HepG2 (cell line): ENCODE measurements around the gene NYNRIN. TPM values are rescaled to one million over a fixed set of nuclear protein-coding genes. Genes with fewer than 3 reads are reported as not detected.
A peak's percentile ranks its signal among the peaks of the same experiment; 100 is the strongest.

ENCODE experiments used
- ATAC-seq: fragments of 200-7000 bp; cut with Tn5 transposase; 3 replicates; pipeline ENCODE4 v1.9.1; 2020; ENCODE audit warnings: mild to moderate bottlenecking, moderate library complexity
- BruUV-seq: library from RNA; stranded (reverse); fragments of 400-500 nt; replicated peaks from 2 replicates; lab custom pipeline; 2021; lab: Mats Ljungman, UMichigan
- CTCF ChIA-PET: fragments of 300-600 bp; formaldehyde crosslinking; extraction: SDS; loops from one replicate; lab custom pipeline; 2021; ENCODE audit warnings: low total read pairs, inconsistent platforms, low intra/inter-chr PET ratio; lab: Yijun Ruan, JAX
- POLR2A ChIA-PET: fragments of 350-600 bp; sonication (Branson Sonifier 250); formaldehyde crosslinking; loops from one replicate; lab custom pipeline; 2020; ENCODE audit warnings: antibody characterized with exemption, inconsistent platforms; lab: Yijun Ruan, JAX
- DNase-seq: peaks from one replicate; pipeline ENCODE4 v3.0.0-alpha.2; 2015; ENCODE audit warnings: low spot score
- FAIRE-seq: peaks from 3 replicates; lab custom pipeline; 2011; peaks lifted over from hg19 to GRCh38; lab: Jason Lieb, UNC
- H2AFZ ChIP-seq: one replicate; pipeline ENCODE4 v1.6.1; 2011; ENCODE audit warnings: low read length, inconsistent platforms
- H3K27ac ChIP-seq: fragments of 300-600 bp; 3 replicates; pipeline ENCODE4 v1.8.0; 2011; ENCODE audit warnings: mixed run types, mild to moderate bottlenecking, mixed read lengths, low read length, inconsistent platforms; ENCODE audit not compliant: insufficient read depth; ENCODE audit errors: extremely low read length
- H3K27me3 ChIP-seq, 2 experiments: fragments of 200-600 bp in 1 of 2; 2 replicates in 1 of 2; 3 replicates in 1 of 2; pipeline versions ENCODE4 v1.6.0 to v1.8.0; 2011; ENCODE audit warnings: low read length in 2 of 2, mild to moderate bottlenecking in 2 of 2, moderate library complexity in 2 of 2, inconsistent platforms in 1 of 2; ENCODE audit not compliant: insufficient read depth in 2 of 2, control insufficient read depth in 1 of 2
- H3K36me3 ChIP-seq, 2 experiments: fragments of 200-600 bp in 1 of 2; replicated peaks in 1 of 2; 2 replicates in 1 of 2; 3 replicates in 1 of 2; pipeline versions ENCODE4 v1.5.1 to v1.8.0; 2011; ENCODE audit warnings: low read length in 2 of 2, inconsistent platforms in 1 of 2; ENCODE audit not compliant: insufficient read depth in 2 of 2, control insufficient read depth in 1 of 2
- H3K4me1 ChIP-seq: 2 replicates; pipeline ENCODE4 v1.5.1; 2012; ENCODE audit warnings: low read length, inconsistent platforms; ENCODE audit not compliant: insufficient read depth
- H3K4me2 ChIP-seq: 2 replicates; pipeline ENCODE4 v1.6.0; 2011; ENCODE audit warnings: low read depth, low read length, inconsistent platforms
- H3K4me3 ChIP-seq, 3 experiments: fragments of 200-600 bp in 1 of 3; sonication (generic), shearing (Covaris generic) in 1 of 3; replicated peaks in 1 of 3; 2 replicates each; pipeline ENCODE4 v1.5.1; 2011 to 2016; ENCODE audit warnings: low read length in 3 of 3, inconsistent platforms in 2 of 3, low read depth in 2 of 3, mild to moderate bottlenecking in 2 of 3, control low read depth in 1 of 3, mixed read lengths in 1 of 3; ENCODE audit not compliant: insufficient read depth in 1 of 3
- H3K79me2 ChIP-seq: one replicate; pipeline ENCODE4 v1.6.1; 2011; ENCODE audit warnings: low read length, inconsistent platforms; ENCODE audit not compliant: insufficient read depth
- H3K9ac ChIP-seq: 2 replicates; pipeline ENCODE4 v1.6.0; 2011; ENCODE audit warnings: mild to moderate bottlenecking, low read depth, low read length, inconsistent platforms; ENCODE audit not compliant: insufficient read depth
- H3K9me3 ChIP-seq: 2 replicates; pipeline ENCODE4 v1.5.1; 2012; ENCODE audit warnings: mild to moderate bottlenecking, low read length
- H4K20me1 ChIP-seq: 2 replicates; pipeline ENCODE4 v1.6.0; 2011; ENCODE audit warnings: inconsistent platforms, mild to moderate bottlenecking, low read length, moderate library complexity; ENCODE audit not compliant: insufficient read depth
- AGO2 ChIP-seq: fragments of 200-400 bp; formaldehyde crosslinking; optimal IDR thresholded peaks from 2 replicates; pipeline ENCODE3; 2017; ENCODE audit warnings: mild to moderate bottlenecking, low read depth, low read length, moderate library complexity
- GATA4 ChIP-seq: sonication (generic); IDR thresholded peaks from 2 replicates; pipeline ENCODE4 v1.6.1; 2016; ENCODE audit warnings: antibody characterized with exemption, low read depth, borderline replicate concordance
- GATAD1 ChIP-seq: IDR thresholded peaks from 2 replicates; pipeline ENCODE4 v1.6.1; 2016; ENCODE audit warnings: missing genetic modification reagents, missing compliant biosample characterization
- HDAC1 ChIP-seq: sonication (generic); formaldehyde crosslinking; IDR thresholded peaks from 2 replicates; pipeline ENCODE4 v1.5.1; 2020; ENCODE audit warnings: mild to moderate bottlenecking, missing genetic modification reagents
- MTF1 ChIP-seq: sonication (generic); formaldehyde crosslinking; IDR thresholded peaks from 2 replicates; pipeline ENCODE4 v1.5.0; 2020; ENCODE audit warnings: missing genetic modification reagents
- NBN ChIP-seq: fragments of 450-650 bp; conservative IDR thresholded peaks from 2 replicates; pipeline ENCODE4 v1.6.1; 2017
- RFX5 ChIP-seq: IDR thresholded peaks from 2 replicates; pipeline ENCODE4 v1.6.1; 2011; ENCODE audit warnings: low read depth, low read length, improper control_type of control experiment
- SAFB2 ChIP-seq: sonication (generic); formaldehyde crosslinking; IDR thresholded peaks from 2 replicates; pipeline ENCODE4 v1.5.1; 2020; ENCODE audit warnings: missing genetic modification reagents, low read depth, mild to moderate bottlenecking, borderline replicate concordance
- ZBTB21 ChIP-seq: sonication (generic); formaldehyde crosslinking; IDR thresholded peaks from 2 replicates; pipeline ENCODE4 v1.4.0; 2020; ENCODE audit warnings: missing genetic modification reagents
- ZNF296 ChIP-seq: sonication (generic); formaldehyde crosslinking; conservative IDR thresholded peaks from 2 replicates; pipeline ENCODE4 v1.5.0; 2020; ENCODE audit warnings: mild to moderate bottlenecking, missing genetic modification reagents
- WGBS: methylation state at CpG from one replicate; pipeline ENCODE4 v1.1.6; 2017; ENCODE audit warnings: low lambda C conversion rate; 5-methylcytosine and 5-hydroxymethylcytosine counted together
- in situ Hi-C: cut with HindIII; loops from 2 replicates; pipeline ENCODE4 v1.10.0; 2017; ENCODE audit warnings: low pct_unique_long_range_greater_than_20kb; ENCODE audit not compliant: extremely low pct_ligation_motif_present
- intact Hi-C: fragments of 100-400 bp; cut with micrococcal nuclease; formaldehyde crosslinking; loops from one replicate; pipeline ENCODE4 v1.10.0; 2022; ENCODE audit not compliant: unreplicated experiment
- polyA plus RNA-seq, 8 experiments: library from polyadenylated mRNA; depleted of rRNA in 3 of 8; stranded (reverse) in 7 of 8; unstranded in 1 of 8; fragments of >200 nt; fragmentation: Illumina TruSeq in 4 of 8; extraction: Trizol in 4 of 8; gene quantifications; 2 replicates each; pipeline versions ENCODE4 v1.2.1 to v1.2.3, GENCODE V29; 2011 to 2016; ENCODE audit warnings: low read depth in 4 of 8, missing spikeins in 1 of 8, mixed read lengths in 1 of 8; ENCODE audit not compliant: insufficient read depth in 1 of 8
- total RNA-seq, 5 experiments: library from RNA; depleted of rRNA; stranded (reverse); fragments of >200 nt; fragmentation: Illumina TruSeq; extraction: Trizol; gene quantifications; 2 replicates each; pipeline ENCODE4 v1.2.3, GENCODE V29; 2016; ENCODE audit warnings: low read depth in 1 of 5
- TF ChIP-seq, protein P1 (sequence below): sonication (generic); formaldehyde crosslinking; IDR thresholded peaks from 2 replicates; pipeline ENCODE4 v1.8.1; 2023; ENCODE audit warnings: missing genetic modification reagents, inconsistent platforms, borderline replicate concordance
- TF ChIP-seq, protein P2 (sequence below): IDR thresholded peaks from 2 replicates; pipeline ENCODE4 v1.6.1; 2016; ENCODE audit warnings: mild to moderate bottlenecking
- TF ChIP-seq, protein P3 (sequence below): sonication (generic); formaldehyde crosslinking; IDR thresholded peaks from 2 replicates; pipeline ENCODE4 v1.5.1; 2020; ENCODE audit warnings: missing genetic modification reagents, mild to moderate bottlenecking, borderline replicate concordance
- TF ChIP-seq, protein P4 (sequence below), 2 experiments: IDR thresholded peaks; 2 replicates each; pipeline ENCODE4 v1.6.1; 2011 to 2012; ENCODE audit warnings: low read length in 2 of 2, borderline replicate concordance in 1 of 2, low read depth in 1 of 2, mild to moderate bottlenecking in 1 of 2, moderate library complexity in 1 of 2
- TF ChIP-seq, protein P5 (sequence below): sonication (generic); formaldehyde crosslinking; IDR thresholded peaks from 2 replicates; pipeline ENCODE4 v1.8.0; 2022; ENCODE audit warnings: mild to moderate bottlenecking, missing genetic modification reagents, moderate library complexity

The NYNRIN gene
- total and polyA plus RNA-seq, 2 of the 13 experiments (the other 11 are each of a cell fraction or from before 2014, with no cell fraction given): 0.63 to 1.1 TPM

DNA sequence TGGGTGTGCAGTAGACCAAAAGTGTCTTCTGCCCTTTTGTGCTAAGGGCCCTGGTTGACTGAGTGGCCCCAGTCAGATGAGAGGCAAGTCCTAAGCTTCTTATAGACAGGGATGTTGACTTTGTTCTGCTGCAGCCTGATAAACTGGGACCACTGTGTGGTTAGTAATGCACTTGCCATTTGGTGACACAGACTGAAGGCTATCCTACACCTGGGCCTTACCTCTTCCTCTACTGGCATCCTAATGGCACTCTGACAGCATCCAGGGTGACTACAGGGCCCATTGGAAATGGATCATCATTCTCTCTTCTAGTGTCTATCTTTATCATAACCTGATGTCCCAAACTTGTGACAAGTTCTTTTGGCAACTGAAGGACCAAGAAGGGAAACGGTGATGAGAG is 40.5 kb downstream of the NYNRIN start:
- peaks cover 22% of the 10 kb centered on the region for H3K79me2 ChIP-seq
- H3K4me2 ChIP-seq: no peak overlapping the region
- ATAC-seq (no peak), FAIRE-seq (no peak), DNase-seq (no peak)
- peaks cover 23% of the 10 kb centered on the region for H3K4me1 ChIP-seq
- H3K9me3 ChIP-seq: no peaks in the 10 kb centered on the region
- ChIA-PET CTCF (interaction anchor here (1.5 to 11.8 kb wide), 2 partner anchors 74 to 107 kb away, joined by 6 to 235 read pairs; partner anchors contain the start of gene ADCY4), POLR2A (interaction anchor here (0.9 to 5.6 kb wide), 4 partner anchors 10 to 197 kb away, joined by 3 to 242 read pairs (median 3); partner anchors contain the start of genes CBLN3, KHNYN and TINF2)
- peaks cover 0 to 5% of the 10 kb centered on the region in 2 experiments; a peak in 1 of 5 replicates for H3K27me3 ChIP-seq
- H3K4me3 ChIP-seq: no peak overlapping the region
- peaks cover 38 to 56% of the 10 kb centered on the region in 2 experiments for H3K36me3 ChIP-seq
- no peak overlapping the region for H3K9ac ChIP-seq
- in situ Hi-C loops (loop anchor here (10.0 kb wide), 1 partner anchor 194 kb away; the partner anchor contains the start of gene TINF2), intact Hi-C loops (loop anchor here (10.0 kb wide), 1 partner anchor 854 kb away; no protein-coding TSS in a partner anchor)
- 97% methylated on average over 1 of the region's 1 CpG for WGBS
- no peak overlapping the region for H2AFZ ChIP-seq
- H4K20me1 ChIP-seq: no peaks in the 10 kb centered on the region; the same call in 1 of the 2 replicates
- no peak overlapping the region for H3K27ac ChIP-seq
- BruUV-seq: no TSS peak
- TF ChIP-seq, protein P1, sequence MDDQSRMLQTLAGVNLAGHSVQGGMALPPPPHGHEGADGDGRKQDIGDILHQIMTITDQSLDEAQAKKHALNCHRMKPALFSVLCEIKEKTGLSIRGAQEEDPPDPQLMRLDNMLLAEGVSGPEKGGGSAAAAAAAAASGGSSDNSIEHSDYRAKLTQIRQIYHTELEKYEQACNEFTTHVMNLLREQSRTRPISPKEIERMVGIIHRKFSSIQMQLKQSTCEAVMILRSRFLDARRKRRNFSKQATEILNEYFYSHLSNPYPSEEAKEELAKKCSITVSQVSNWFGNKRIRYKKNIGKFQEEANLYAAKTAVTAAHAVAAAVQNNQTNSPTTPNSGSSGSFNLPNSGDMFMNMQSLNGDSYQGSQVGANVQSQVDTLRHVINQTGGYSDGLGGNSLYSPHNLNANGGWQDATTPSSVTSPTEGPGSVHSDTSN (CRISPR knock-in tag): no peak
- TF ChIP-seq GATA4 (no peak), MTF1 (CRISPR knock-in tag) (no peak), HDAC1 (CRISPR knock-in tag) (no peak), SAFB2 (CRISPR knock-in tag) (0 out of 2 replicates have a peak, but pooled peaks have one; percentile 50), ZNF296 (CRISPR knock-in tag) (0 out of 2 replicates have a peak, but pooled peaks have one; percentile 12), NBN (no peak), AGO2 (peak; percentile 12), GATAD1 (CRISPR knock-in tag) (no peak), ZBTB21 (CRISPR knock-in tag) (no peak), RFX5 (no peak)
- TF ChIP-seq, protein P2, sequence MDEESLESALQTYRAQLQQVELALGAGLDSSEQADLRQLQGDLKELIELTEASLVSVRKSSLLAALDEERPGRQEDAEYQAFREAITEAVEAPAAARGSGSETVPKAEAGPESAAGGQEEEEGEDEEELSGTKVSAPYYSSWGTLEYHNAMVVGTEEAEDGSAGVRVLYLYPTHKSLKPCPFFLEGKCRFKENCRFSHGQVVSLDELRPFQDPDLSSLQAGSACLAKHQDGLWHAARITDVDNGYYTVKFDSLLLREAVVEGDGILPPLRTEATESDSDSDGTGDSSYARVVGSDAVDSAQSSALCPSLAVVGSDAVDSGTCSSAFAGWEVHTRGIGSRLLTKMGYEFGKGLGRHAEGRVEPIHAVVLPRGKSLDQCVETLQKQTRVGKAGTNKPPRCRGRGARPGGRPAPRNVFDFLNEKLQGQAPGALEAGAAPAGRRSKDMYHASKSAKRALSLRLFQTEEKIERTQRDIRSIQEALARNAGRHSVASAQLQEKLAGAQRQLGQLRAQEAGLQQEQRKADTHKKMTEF (CRISPR knock-in tag): no peak
- TF ChIP-seq, protein P3, sequence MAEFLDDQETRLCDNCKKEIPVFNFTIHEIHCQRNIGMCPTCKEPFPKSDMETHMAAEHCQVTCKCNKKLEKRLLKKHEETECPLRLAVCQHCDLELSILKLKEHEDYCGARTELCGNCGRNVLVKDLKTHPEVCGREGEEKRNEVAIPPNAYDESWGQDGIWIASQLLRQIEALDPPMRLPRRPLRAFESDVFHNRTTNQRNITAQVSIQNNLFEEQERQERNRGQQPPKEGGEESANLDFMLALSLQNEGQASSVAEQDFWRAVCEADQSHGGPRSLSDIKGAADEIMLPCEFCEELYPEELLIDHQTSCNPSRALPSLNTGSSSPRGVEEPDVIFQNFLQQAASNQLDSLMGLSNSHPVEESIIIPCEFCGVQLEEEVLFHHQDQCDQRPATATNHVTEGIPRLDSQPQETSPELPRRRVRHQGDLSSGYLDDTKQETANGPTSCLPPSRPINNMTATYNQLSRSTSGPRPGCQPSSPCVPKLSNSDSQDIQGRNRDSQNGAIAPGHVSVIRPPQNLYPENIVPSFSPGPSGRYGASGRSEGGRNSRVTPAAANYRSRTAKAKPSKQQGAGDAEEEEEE: 0 out of 2 replicates have a peak, but pooled peaks have one; percentile 26
- TF ChIP-seq, protein P4, sequence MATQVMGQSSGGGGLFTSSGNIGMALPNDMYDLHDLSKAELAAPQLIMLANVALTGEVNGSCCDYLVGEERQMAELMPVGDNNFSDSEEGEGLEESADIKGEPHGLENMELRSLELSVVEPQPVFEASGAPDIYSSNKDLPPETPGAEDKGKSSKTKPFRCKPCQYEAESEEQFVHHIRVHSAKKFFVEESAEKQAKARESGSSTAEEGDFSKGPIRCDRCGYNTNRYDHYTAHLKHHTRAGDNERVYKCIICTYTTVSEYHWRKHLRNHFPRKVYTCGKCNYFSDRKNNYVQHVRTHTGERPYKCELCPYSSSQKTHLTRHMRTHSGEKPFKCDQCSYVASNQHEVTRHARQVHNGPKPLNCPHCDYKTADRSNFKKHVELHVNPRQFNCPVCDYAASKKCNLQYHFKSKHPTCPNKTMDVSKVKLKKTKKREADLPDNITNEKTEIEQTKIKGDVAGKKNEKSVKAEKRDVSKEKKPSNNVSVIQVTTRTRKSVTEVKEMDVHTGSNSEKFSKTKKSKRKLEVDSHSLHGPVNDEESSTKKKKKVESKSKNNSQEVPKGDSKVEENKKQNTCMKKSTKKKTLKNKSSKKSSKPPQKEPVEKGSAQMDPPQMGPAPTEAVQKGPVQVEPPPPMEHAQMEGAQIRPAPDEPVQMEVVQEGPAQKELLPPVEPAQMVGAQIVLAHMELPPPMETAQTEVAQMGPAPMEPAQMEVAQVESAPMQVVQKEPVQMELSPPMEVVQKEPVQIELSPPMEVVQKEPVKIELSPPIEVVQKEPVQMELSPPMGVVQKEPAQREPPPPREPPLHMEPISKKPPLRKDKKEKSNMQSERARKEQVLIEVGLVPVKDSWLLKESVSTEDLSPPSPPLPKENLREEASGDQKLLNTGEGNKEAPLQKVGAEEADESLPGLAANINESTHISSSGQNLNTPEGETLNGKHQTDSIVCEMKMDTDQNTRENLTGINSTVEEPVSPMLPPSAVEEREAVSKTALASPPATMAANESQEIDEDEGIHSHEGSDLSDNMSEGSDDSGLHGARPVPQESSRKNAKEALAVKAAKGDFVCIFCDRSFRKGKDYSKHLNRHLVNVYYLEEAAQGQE (IDR thresholded peaks at IDR 0.05; ENCODE audit: borderline replicate concordance in 1 of 2, low read depth in 1 of 2, low read length in 2 of 2): no peak
- TF ChIP-seq, protein P5, sequence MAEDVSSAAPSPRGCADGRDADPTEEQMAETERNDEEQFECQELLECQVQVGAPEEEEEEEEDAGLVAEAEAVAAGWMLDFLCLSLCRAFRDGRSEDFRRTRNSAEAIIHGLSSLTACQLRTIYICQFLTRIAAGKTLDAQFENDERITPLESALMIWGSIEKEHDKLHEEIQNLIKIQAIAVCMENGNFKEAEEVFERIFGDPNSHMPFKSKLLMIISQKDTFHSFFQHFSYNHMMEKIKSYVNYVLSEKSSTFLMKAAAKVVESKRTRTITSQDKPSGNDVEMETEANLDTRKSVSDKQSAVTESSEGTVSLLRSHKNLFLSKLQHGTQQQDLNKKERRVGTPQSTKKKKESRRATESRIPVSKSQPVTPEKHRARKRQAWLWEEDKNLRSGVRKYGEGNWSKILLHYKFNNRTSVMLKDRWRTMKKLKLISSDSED (CRISPR knock-in tag): peak; percentile 34; the same call in 1 of the 2 replicates
